Left ventricle myocardium superior (tissue), 1 donor: ENCODE data around the gene NAT16. TPM values are rescaled to one million over a fixed set of nuclear protein-coding genes. Genes with fewer than 3 reads are reported as not detected.

Experiments used
- ATAC-seq: fragments of 200-7000 bp; cut with Tn5 transposase; one replicate; pipeline ENCODE4 v1.9.1; 2020; ENCODE audit warnings: mild to moderate bottlenecking, moderate library complexity
- DNase-seq: peaks from one replicate; pipeline ENCODE4 v3.0.0-alpha.2; 2020
- intact Hi-C: fragments of 100-400 bp; cut with micrococcal nuclease; formaldehyde crosslinking; loops from one replicate; pipeline ENCODE4 v1.11.0; 2022
- long read RNA-seq: library from polyadenylated mRNA; unstranded; transcript quantifications from one replicate; pipeline ENCODE4 v2.0.0, GENCODE V29; 2021
- total RNA-seq: library from RNA; stranded (reverse); fragmentation: NEBNext Ultra II Directional; extraction: Animal tissue kit (Norgen Biotek cat#: 25700); gene quantifications from one replicate; pipeline ENCODE4 v1.2.1, GENCODE V29; 2021
- donor health status: DM: no; HTN: yes; CAD: no; lungs with severe emphysema.

The NAT16 gene
- total RNA-seq: not detected
- long read RNA-seq: 0 reads

DNA sequence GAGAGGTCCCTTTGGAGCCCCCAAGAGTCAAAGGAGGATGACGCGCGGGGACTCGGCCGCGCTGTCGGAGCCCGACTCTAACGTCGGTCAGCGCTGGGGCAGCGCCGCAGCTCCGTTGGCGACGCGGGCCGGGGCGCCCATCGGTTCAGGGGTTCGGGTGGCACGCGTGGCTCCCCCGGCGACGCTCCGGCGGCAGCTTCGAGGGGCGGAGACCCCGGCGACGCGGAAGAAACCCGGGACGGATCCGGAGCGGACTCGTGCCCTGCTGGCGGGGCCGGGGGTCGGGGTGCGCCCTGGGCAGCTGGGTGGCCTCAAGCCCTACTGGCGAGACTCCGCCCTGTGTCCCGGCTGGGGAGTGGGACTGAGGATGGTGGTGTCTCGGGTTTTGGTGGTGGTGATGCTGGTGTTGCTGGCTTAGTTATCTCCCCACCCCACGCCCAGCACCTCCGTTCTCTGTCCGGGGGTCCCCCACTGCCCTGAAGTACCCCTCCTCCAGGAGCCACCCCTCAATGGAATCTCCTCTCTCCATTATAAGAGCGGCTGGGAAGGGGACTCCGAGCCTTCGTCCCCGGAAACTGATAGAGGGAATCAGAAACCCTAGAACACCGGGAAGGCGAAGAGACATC lies at the start of gene NAT16:
TSS of gene NAT16 (minus strand) at position 164 of the 626 bp plus-strand sequence. CDS start 5,486 bp downstream, outside the sequence.
- DNase-seq: no peak
- no peak for ATAC-seq
- intact Hi-C loops: no loop called here

DNA sequence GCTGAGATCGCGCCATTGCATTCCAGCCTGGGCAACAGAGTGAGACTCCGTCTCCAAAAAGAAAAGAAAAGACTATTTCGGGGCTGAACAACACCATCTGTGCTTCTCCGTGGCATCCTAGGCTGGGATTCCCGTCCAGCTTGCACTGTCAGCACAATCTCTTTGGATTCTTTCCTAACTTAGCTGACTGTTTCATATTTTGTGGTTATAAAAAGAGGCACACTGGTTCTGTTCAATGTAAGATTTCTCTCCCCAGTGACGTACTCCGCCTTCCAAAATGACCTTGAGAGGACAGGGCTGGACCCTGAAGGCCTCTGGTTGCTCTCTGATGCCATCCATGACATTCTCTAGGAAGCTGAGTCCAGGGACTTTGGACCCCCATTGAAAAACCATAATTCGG lies 46.6 kb upstream of the NAT16 start:
- intact Hi-C loops: no loop called here
- ATAC-seq: no peak
- no peak for DNase-seq

DNA sequence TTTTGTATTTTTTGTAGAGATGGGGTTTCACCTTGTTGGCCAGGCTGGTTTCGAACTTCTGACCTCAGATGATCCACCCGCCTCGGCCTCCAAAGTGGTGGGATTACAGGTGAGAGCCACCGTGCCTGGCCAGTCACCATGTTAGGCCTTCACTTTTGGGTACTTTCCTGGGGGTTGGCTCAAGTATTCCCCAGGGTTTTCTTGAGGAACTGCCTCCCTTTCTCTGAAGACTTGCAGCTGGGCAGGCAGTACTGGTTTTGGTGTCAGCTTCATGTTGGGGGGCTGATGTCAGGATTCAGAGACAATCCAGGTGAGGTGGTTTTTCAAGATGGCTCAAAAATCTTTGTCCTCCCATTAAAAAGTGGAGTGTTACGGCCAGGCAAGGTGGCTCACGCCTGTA lies 45.6 kb upstream of the NAT16 start:
- intact Hi-C loops: no loop called here

DNA sequence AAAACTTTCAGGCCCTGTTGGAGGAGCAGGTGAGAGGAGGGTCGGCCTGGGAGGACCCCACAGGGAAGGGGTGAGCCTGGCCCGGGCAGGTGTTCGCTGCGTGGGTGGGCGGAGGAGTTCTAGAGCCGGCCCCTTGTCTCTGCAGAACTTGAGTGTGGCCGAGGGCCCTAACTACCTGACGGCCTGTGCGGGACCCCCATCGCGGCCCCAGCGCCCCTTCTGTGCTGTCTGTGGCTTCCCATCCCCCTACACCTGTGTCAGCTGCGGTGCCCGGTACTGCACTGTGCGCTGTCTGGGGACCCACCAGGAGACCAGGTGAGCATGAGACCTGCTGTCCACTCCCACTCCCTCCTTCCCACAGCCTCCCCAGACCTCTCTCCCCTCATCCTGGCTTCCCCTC lies 43.4 kb upstream of the NAT16 start:
- intact Hi-C loops: no loop called here
- ATAC-seq (no peak), DNase-seq (no peak)

More for the DNA sequence above, 45.6 kb upstream of the NAT16 start:
- DNase-seq (no peak), ATAC-seq (no peak)

DNA sequence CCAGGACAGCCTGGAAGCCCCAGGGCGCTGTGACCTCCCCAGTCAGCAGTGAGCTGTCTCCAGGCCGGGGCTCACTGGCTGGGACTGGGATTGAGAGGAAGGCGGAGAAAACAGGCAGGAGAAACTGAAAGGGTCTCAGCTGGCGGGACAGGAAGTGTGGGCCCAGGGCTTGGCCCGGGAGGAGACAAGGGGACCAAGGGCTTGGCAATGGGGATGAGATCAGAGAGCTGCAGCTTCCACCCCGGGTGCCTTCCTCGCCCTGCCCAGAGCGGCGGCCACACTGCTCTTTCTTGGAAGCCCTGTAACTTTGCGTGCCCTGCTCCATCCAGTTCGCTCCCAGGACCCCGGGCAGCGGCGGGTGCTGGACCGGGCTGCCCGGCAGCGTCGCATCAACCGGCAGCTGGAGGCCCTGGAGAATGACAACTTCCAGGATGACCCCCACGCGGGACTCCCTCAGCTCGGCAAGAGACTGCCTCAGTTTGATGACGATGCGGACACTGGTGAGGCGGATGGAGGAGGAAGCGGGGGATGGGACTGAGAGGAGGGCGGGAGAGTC lies 42.3 kb upstream of the NAT16 start:
- intact Hi-C loops: no loop called here
- DNase-seq: no peak
- ATAC-seq: no peak

DNA sequence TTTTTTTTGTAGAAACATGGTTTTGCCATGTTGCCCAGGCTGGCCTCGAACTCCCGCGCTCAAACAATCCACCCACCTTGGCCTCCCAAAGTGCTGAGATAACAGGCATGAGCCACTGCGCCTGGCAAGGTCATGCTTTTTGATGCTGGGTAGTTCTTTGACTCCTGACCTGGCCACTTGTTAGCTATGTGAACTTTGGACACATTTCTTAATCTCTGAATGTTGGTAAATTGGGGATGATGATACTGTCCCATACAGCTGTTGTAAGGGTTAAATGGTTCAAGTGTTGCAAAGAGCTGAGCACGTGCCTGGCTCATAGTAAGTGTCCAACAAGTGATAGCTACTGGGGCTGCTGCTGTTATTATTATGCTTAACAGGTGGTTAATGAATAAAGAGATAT lies 40.2 kb upstream of the NAT16 start:
- intact Hi-C loops: no loop called here
- ATAC-seq: no peak

DNA sequence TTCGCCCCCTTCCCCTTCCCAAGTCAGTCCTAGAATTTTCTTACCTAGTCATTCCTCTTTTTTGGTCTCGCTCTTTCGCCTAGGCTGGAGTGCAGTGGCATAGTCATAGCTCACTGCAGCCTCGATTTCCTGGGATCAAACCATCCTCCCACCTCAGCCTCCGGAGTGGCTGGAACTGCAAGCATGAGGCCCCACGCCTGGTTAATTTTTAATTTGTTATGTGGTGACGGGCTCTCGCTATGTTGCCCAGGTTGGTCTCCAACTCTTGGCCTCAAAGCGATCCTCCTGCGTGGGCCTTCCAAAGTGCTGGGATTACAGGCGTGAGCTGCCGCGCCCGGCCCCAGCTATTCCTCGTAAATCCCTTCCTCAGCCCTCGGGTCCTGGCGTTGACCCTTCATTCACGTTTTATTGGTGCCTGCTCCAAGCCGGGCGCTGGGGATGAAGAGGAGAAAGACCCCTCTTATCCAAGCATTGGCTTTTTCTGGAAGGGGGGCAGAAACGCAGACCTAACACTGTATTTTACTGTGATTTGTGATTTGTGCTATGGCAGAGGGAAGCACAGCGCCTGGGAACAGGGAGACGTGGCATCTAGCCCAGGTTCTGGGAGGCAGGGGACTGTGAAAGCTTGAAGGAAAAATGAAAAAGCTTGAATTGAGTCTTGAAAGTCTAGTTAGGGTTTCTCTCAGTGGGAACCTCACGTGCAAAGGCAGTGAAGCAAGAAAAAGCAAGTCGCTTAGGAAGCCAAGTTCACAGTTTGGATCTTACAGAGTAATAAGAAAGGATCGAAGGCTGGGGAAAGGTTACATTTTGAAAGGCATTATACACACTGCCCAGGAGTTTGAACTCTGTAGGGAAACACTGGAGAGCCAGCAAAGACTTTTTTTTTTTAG lies 38.4 kb upstream of the NAT16 start:
- no peak for ATAC-seq
- intact Hi-C loops: no loop called here
- no peak for DNase-seq

More for the DNA sequence above, 40.2 kb upstream of the NAT16 start:
- no peak for DNase-seq

DNA sequence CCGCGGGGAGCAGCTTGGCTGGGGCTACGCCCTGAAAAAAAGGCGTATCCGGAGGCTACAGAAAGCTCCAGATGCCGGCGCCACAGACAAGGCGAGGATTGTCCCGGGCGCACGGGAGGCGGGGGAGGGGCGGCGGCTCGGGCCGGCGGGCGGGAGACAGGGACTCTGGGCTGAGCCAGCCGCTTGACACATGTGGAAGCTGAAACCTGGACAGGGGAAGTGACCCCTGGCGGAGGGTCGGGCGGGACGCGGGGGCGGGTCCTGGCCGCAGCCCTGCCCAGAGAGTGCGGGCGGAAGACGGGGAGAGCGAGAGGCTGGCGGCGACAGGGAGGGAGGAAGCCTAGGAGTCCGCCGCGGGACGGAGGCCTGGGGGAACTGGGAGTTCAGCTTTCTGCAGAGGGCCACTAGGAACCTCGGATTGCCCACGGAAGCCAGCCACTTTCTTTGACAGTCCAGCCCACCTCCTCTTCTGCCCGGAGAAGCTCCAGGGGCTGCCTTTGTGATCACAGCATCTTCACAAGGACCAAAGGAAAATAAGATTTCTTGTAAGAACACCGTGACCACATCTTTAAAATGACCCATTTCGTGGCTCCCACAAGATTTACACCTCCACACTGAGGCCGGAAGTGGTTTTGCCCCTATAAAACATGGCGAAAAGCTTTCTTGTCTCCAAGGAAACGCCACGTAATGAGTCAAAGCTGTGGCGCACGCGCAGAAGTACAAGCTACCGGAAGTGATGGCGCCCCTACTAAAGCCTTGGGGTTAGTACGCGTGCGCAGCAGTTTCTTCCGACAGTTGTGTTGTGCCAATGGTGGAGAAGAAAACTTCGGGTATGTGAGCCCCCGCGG lies 37.5 kb upstream of the NAT16 start, which contains the start of the genes PLOD3 and ZNHIT1:
TSS of gene PLOD3 (minus strand) at position 194 of the 848 bp plus-strand sequence. CDS start 307 bp downstream, outside the sequence.
TSS of gene ZNHIT1 (plus strand) at position 778 of the 848 bp plus-strand sequence. CDS start at position 809, 31 bp downstream.
- intact Hi-C loops: no loop called here
- ATAC-seq (peak; percentile 94), DNase-seq (peak; percentile 98)

DNA sequence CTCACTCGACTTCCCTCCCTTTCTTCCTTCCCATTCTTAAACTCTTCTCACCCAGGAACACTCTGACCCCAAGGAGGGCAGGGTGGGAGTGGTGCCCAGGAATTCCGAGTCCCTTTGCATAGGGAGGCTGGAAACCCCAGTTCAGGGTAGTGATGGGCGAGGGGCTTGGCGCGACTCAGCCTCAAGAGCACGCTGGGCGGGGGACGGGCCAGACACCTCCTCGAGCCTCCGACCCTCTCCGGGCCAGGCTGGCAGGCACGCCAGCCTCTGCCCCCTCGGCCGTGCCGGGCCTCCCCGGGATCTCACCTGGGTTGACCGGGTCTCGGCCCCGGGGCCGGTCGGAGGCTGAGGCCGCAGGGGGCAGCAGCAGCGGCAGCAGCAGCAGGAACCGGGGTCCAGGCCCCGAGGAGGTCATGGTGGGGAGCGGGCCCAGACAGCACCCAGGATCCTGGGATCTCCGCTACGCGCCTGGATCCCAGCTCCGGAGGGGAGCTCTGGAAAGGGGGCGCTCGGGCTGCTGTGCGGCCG lies 36.8 kb upstream of the NAT16 start:
- peak; percentile 2 for ATAC-seq
- intact Hi-C loops: no loop called here
- peak; percentile 47 for DNase-seq

DNA sequence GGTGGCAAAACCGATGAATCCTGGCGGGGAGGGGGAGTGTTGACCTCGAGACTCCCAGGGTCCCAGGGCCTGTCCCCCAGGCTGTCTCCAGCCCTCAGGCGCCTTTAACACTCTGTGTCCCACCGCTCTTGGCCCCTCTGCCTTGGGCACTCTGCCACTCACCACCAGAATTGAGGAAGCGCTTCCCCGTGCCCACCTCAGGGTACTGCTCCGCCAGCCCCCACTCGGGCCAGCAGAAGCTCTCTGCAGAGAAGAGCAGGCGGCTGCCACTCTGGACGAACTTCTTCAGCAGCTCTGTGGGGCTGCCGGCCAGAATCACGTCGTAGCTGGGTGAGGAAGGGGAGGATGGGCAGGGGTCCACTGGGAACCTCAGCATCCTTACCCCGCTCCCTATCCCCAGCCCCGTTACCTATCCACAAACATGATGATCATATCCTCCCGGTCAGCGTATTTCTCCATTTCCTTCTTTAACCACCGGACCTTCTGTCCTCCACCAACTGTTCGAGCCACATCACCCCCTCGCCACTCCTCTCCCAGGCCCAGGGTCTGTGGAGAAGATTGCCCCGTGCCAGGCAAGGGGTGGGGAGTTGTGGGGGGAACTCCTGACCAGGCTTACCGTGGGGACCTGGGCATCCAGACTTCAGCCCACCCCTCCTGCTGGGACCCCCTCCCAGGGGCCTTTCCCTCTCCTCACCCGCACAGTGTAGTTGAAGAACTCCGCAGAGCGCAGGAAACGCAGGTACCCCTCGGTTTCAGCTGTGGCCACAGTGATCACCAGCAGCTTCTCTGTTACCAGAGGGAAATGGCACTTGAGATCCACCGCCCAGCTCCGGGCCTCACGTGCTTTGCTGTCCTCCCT lies 36.1 kb upstream of the NAT16 start:
- no peak for DNase-seq
- intact Hi-C loops: no loop called here
- no peak for ATAC-seq

DNA sequence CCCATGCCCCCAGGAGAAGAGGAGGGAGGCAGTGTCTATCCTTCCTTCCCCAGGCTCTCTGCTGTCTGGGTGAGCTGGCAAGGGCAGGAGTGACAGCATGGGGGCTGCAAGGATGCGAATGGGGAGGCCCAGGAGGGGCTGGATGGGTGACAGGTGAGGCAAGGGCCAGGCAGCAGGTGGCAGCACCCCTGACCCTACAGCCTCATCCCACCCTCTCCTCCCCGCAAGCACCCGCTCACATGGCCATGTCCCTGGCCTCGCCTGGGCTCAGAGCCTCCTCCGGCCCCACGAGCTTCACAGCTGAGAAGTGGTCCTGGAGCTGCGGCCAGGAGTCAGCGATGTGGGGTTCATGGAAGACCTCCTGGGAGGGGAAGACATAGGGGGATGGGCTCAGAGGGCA lies 31.9 kb upstream of the NAT16 start:
- ATAC-seq (no peak), DNase-seq (no peak)
- intact Hi-C loops: no loop called here

DNA sequence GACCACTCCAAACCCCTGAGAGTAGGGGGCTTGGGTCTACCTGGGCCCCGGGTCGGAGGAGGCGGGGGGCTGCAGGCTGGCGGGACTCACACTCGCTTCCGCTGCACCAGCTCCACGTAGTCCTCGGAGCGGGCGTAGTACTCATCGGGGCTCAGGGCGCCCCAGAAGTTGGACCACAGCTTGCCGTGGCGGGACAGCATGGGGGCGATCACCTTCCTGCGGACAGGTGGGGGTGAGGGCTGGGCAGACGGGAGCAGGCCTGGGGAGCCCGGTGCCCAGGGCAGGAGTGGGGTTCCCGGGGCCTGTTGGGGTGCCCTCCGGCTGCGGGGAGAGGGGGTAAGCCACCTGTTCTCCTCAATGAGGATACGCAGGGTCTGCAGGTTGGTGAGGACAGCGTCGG lies 31.4 kb upstream of the NAT16 start:
- ATAC-seq: no peak
- no peak for DNase-seq
- intact Hi-C loops: no loop called here

DNA sequence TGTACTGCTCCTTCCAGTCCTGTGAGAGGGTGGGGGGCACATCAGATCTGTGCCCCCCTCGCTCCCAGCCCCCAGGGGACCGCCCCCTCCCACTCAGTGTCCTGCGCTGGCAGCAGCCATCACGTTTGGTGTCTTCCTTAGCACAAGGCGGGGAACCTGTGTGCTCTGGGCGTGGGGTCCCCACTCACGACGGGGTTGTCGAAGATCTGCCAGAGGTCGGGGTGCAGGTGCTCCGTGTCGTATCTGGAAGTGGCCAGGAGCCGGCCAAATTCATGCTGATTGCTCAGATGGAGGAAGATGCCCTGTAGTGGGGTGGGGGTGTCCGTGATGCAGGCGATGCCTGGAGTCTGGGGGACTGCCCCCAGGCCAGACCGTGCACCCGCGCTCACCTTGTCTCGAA lies 30.1 kb upstream of the NAT16 start:
- intact Hi-C loops: no loop called here
- no peak for ATAC-seq

DNA sequence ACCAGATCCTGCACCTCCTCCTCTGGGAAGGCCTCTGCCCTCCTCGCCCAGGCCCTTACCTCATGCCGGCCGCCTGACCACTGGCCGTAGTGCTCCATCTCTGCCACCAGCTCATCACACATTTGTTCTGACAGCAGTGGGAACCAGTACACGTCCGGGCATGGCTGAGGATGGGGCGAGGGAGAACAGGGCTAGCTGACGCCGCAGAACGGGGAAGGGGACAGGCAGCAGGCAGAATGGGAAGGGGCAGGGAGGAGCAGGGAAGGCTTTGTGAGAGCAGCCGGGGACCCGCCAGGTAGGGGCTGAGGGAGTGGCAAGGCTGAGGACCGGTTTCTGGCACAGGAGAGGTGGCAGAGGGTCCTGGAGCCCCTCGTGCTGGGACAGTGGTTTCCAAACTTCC lies 28.7 kb upstream of the NAT16 start:
- ATAC-seq (no peak), DNase-seq (no peak)
- intact Hi-C loops: no loop called here

More for the DNA sequence above, 30.1 kb upstream of the NAT16 start:
- DNase-seq: no peak

DNA sequence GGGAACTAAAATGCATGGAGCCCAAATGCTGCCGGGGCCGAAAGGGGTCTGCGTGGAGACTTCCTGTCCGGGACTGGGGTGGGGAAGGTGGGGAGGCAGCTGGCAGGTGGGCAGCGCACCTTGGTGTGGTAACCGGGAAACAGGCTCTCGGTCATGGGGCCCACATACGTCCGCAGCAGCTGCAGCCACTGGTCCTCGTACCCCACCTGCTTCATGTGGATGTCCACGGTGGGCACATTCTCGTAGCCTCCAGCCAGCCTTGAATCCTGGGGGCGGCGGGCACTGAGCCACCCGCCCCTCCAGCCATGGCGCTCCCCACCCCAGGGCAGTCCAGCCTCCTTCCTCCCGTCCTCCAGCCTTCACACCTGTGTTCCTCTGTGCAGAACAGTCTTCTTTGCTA lies 27.4 kb upstream of the NAT16 start:
- no peak for ATAC-seq
- intact Hi-C loops: no loop called here
- DNase-seq: no peak

DNA sequence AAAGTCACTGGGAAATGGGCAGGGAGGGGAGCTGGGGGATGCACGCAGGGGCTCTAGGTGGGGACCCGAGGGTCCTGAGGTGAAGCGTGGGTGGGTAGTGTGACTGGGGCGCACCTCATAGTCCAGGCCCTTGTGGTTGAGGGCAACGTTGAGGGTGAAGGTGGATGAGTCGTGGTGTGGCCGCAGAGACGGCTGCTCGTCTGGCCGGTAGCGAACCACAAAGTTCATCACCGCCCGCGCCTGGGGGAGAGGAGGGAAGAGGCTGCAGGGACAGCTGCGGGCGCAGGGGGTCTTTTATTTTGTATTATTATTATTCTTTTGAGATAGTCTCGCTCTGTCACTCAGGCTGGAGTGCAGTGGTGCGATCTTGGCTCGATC lies 26.6 kb upstream of the NAT16 start:
- intact Hi-C loops: no loop called here
- DNase-seq (no peak), ATAC-seq (no peak)

DNA sequence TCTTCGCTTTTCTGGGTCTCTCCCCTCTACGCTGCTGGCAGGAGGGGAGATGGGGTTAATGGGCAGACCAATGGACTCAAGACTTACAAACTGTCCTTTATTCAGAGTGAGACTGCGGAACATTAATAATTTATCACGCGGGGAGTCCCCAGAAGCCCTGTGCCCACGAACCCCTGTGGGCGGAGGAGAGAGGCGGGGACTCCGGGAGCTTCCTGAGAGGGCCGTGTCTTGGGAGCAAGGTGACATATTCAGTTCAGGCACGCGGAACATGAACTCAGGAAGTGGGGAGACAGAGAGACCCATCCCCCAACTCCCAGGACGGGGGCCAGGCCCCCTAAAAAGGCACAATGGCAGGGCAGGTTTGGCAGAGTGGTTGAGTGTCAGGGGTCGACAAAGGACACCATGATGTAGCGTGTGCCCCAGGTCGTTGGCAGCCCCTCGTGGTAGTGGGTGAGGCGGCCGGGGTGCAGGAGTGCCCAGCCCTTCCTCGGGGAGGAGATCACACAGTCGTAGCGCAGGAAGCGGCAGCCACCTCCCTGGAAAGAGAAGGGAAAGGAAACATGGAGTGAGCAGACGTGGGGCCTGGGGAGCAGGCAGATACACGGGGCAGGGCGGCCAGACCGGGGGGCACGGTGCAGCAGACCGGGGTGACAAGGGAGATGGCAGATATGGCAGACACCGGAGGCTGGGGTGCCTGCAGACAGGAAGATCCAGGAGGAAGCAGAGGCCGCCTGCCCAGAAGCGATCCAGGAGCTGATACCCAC lies 26.0 kb upstream of the NAT16 start:
- intact Hi-C loops: no loop called here
- ATAC-seq (no peak), DNase-seq (no peak)
